Measurements from ENCODE around the gene ARMC2. TPM values are rescaled to one million over a fixed set of nuclear protein-coding genes. Genes with fewer than 3 reads are reported as not detected.
A peak's percentile ranks its signal among the peaks of the same experiment; 100 is the strongest.

Gene ARMC2
- total and polyA plus RNA-seq, 10 donors: 1.4 to 12.2 (median 5.7) TPM

DNA sequence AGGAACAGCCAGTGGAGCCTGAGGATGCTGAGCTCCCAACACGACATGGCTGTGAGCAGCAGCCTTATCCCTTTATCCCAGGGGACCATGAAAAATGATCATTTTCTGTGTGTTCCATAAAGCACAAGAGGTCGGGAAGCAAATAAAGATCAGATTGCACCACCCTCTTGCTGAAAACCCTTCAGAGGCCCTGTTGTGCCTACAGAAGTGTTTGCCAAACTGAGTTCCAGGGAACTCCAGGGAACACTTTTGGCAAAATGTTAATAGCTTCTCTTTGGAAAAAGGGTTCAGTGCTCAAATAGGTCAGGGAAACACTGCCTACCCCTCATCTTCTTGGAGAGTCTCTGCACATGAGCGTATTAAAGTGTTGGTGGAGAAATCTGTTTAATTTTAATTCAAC lies 24.4 kb downstream of the ARMC2 start:
- no peak for TF ChIP-seq POLR2A (IDR thresholded peaks at IDR 0.05)
- no peak for TF ChIP-seq POLR2AphosphoS5 (IDR thresholded peaks at IDR 0.05)
- TF ChIP-seq, protein P1, sequence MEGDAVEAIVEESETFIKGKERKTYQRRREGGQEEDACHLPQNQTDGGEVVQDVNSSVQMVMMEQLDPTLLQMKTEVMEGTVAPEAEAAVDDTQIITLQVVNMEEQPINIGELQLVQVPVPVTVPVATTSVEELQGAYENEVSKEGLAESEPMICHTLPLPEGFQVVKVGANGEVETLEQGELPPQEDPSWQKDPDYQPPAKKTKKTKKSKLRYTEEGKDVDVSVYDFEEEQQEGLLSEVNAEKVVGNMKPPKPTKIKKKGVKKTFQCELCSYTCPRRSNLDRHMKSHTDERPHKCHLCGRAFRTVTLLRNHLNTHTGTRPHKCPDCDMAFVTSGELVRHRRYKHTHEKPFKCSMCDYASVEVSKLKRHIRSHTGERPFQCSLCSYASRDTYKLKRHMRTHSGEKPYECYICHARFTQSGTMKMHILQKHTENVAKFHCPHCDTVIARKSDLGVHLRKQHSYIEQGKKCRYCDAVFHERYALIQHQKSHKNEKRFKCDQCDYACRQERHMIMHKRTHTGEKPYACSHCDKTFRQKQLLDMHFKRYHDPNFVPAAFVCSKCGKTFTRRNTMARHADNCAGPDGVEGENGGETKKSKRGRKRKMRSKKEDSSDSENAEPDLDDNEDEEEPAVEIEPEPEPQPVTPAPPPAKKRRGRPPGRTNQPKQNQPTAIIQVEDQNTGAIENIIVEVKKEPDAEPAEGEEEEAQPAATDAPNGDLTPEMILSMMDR (IDR thresholded peaks at IDR 0.05 in 8 of 11, conservative IDR thresholded peaks at IDR 0.05 in 3 of 11): no peak
- H3K9me3 ChIP-seq: no peaks in the 10 kb centered on the region
- H3K27me3 ChIP-seq (replicated peaks in 1 of 7): no peaks in the 10 kb centered on the region
- H3K4me1 ChIP-seq: peaks cover 0 to 54% (median 40%) of the 10 kb centered on the region in 6 donors
- DNase-seq: no peak
- peaks cover 0 to 19% (median 5%) of the 10 kb centered on the region in 6 donors for H3K36me3 ChIP-seq
- no peak overlapping the region for H3K4me3 ChIP-seq
- intact Hi-C loops (cut with DNase I; ENCODE audit: low total_unique reads): no loop called here
- 86 to 99% (median 93%) methylated on average over 3 of the region's 3 CpGs for WGBS, 5 donors
- H3K27ac ChIP-seq: peak overlapping the region in 6 of 8 donors; percentile 14 to 90 (median 65)

DNA sequence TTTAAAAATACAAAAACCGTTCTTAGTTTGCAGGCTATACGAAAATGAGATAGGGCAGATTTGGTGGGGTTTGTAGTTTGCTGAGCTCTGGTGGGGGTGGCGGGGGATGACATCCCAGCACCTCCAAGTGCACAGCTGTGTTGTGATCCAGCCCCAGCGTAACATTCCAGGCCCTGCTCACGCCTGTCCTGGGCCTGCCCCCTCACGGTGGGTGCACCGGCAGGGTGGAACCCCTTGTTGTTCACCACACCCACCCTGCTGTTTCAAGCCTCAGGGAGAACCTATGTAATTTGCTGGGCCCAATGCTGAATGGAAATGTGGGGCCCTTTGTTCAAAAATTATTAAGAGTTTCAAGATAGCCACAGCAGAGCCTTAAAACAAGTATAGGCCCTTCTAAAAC lies 25.0 kb downstream of the ARMC2 start:
- H3K27me3 ChIP-seq (replicated peaks in 1 of 7): no peaks in the 10 kb centered on the region
- H3K36me3 ChIP-seq: peaks cover 0 to 20% (median 5%) of the 10 kb centered on the region in 6 donors
- intact Hi-C loops (cut with DNase I; ENCODE audit: low total_unique reads): no loop called here
- TF ChIP-seq POLR2A (IDR thresholded peaks at IDR 0.05) (no peak), POLR2AphosphoS5 (IDR thresholded peaks at IDR 0.05) (no peak)
- TF ChIP-seq, protein P1 (IDR thresholded peaks at IDR 0.05 in 8 of 11, conservative IDR thresholded peaks at IDR 0.05 in 3 of 11): no peak
- DNase-seq: no peak
- H3K4me1 ChIP-seq: peaks cover 0 to 54% (median 40%) of the 10 kb centered on the region in 6 donors
- peak overlapping the region in 6 of 8 donors; percentile 32 to 90 (median 84) for H3K27ac ChIP-seq
- 86 to 95% (median 92%) methylated on average over 7 of the region's 7 CpGs for WGBS, 5 donors
- no peaks in the 10 kb centered on the region for H3K9me3 ChIP-seq
- H3K4me3 ChIP-seq: no peak overlapping the region

DNA sequence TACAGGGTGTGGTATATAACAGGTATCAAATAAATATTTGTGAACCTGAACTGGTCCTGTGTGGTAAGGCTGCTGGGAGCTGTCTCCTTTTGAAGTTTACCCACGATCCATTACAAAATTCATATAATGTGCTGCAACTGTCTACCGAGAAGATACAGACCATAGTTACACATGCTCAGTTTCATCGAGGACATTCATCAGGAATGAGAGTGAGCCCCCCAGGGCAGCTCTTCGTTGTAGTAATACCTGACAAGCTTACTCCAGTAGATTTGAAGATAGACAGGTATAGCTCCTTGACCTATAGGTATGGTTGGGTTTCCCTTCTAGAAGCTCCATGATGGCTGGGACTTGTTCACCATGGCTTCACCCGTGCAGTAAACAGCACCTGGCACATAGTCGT lies 25.7 kb downstream of the ARMC2 start:
- Histone ChIP-seq H3K4me3 (no peak overlapping the region), H3K27me3 (replicated peaks in 1 of 7) (no peaks in the 10 kb centered on the region), H3K9me3 (no peaks in the 10 kb centered on the region), H3K36me3 (peaks cover 0 to 23% (median 4%) of the 10 kb centered on the region in 6 donors), H3K4me1 (peaks cover 0 to 54% (median 40%) of the 10 kb centered on the region in 6 donors), H3K27ac (peak overlapping the region; percentile 62 to 90 (median 81))
- TF ChIP-seq POLR2AphosphoS5 (IDR thresholded peaks at IDR 0.05) (no peak), POLR2A (IDR thresholded peaks at IDR 0.05) (no peak)
- TF ChIP-seq, protein P1 (IDR thresholded peaks at IDR 0.05 in 8 of 11, conservative IDR thresholded peaks at IDR 0.05 in 3 of 11): no peak
- WGBS, 5 donors: 80 to 91% (median 82%) methylated on average over 6 of the region's 6 CpGs
- no peak for DNase-seq
- intact Hi-C loops (cut with DNase I; ENCODE audit: low total_unique reads): no loop called here

DNA sequence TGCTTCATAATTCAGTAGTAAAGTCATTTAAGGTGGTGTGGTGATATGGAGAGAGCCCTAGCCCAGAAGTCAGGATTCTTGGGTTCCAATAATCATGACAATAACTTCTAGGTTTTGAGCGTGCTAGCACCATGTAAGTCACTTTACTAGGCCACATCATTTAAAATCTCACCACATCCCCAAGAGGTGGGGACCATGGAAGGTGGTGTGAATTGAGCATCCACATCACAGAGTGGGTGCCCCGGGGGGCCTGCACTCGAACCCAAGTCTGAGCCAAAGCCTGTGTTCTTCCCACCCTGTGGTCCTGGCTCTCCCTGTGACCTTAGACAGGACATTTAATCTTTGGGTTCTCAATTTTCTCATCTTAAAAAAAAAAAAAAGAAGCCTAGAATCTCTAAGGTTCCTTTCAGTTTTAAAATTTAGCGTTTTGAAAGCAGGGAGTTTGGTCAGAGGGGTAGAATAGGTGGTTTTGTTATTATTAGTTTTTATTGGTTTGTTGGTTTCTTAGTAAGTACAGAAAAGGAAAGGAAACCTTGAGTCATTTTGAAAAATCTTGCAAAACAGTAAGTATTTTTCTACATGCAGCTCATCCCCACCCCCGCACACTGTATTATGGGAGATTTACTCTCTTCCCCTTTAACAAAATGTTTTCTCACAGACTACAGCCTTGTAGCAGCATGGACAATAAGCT lies 26.4 kb downstream of the ARMC2 start:
- DNase-seq: no peak
- 36 to 56% (median 51%) methylated on average over 5 of the region's 5 CpGs for WGBS, 5 donors
- H3K36me3 ChIP-seq: peaks cover 0 to 17% (median 2%) of the 10 kb centered on the region in 6 donors
- peak overlapping the region in 1 of 8 donors; percentile 44 for H3K4me3 ChIP-seq
- H3K27ac ChIP-seq: peak overlapping the region; percentile 62 to 90 (median 81)
- no peaks in the 10 kb centered on the region for H3K27me3 ChIP-seq (replicated peaks in 1 of 7)
- H3K4me1 ChIP-seq: peaks cover 0 to 54% (median 40%) of the 10 kb centered on the region in 6 donors
- TF ChIP-seq, protein P1 (IDR thresholded peaks at IDR 0.05 in 8 of 11, conservative IDR thresholded peaks at IDR 0.05 in 3 of 11): no peak
- no peak for TF ChIP-seq POLR2AphosphoS5 (IDR thresholded peaks at IDR 0.05)
- no peak for TF ChIP-seq POLR2A (IDR thresholded peaks at IDR 0.05)
- intact Hi-C loops (cut with DNase I; ENCODE audit: low total_unique reads): no loop called here
- no peaks in the 10 kb centered on the region for H3K9me3 ChIP-seq
